CMK (cell line): ENCODE measurements around the gene HLA-A.

Source experiments
- DNase-seq: peaks from one replicate; pipeline ENCODE4 v3.0.0-alpha.2; 2010; ENCODE audit warnings: low read depth

The HLA-A gene

DNA sequence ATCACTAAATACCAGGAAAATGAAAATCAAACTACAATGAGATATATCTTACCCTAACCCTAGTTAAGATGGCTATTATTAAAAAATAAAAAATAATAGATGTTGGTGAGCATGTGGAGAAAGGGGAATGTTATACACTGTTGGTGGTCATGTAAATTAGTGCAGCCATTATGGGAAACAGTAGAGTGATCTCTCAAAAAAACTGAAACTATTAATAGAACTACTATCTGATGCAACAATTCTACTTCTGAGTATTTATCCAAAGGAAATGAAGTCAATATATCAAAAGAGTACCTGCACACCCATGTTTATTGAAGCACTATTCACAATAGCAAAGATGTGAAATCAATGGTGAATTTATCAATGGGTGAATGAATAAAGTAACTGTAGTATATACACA, 48.6 kb downstream of the HLA-A start:
- DNase-seq: no peak

DNA sequence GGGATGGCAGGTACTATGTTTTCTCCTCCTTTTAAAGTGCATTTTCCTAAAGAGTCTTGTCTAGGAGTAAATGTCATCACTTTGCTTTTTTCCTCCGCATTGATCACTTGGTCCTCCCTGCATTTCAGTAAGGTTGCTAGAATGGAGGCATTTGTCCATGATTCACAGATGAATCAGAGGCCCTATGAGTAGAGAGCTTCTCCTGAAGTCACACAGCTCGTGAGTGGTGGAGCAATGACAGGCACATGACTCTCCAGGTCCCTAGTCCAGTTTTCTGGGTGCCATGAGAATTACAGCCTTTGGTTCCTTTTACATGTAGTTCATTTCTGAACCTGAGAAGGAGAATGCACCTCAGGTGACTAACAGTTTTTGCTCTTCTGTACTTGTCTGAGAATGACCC, 50.5 kb downstream of the HLA-A start:
- DNase-seq: no peak

DNA sequence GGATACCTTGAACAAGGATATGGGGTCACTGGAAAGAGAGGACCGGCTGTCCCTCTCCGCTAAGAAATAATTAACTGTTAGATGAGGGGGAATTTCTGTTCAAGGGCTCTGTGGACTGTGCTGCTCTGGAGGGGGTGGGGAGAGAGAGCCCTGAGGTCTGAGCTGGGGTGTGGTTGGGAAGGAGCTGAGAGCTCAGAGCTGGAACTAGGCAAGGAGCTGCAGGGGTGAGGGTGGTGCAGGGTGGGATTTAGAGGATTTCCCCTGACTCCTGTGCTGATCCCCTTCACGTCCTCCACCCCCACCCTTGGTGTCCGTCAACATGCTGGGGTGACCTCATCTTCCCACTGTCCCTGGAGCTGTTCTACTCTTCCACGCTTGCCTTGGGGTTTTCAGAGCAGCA, 52.5 kb downstream of the HLA-A start:
- no peak for DNase-seq

DNA sequence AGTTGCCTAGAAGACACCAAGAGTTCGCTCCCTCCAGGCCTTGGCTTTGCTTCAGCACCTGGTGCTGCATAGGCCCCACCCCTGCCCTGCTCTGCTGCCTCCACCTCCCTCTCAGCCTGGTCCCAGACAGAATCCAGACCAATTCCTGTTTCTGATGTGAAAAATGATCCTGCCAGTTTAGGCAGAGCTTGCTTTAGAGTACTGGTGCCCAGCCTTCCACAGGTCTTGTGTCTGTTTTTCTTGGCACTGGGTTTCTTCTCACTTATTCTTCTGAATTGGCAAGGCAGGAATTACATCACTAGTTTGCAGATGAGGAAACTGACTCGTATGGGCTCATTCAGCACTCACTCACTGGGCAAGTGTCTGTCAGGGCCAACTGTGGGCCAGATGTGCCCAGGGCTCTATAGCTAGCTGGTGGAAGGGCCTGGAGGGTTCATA, 53.0 kb downstream of the HLA-A start:
- DNase-seq: no peak
